Activated T-helper 9 cell treated with anti-CD3 and anti-CD28 coated beads, Interleukin-2, amount 50 U/mL, for 16 hours (primary cell): ENCODE measurements around the gene PACS2.

ENCODE experiments used
- DNase-seq: peaks from one replicate; pipeline ENCODE4 v3.0.0-alpha.2; 2020; ENCODE audit warnings: low read depth

PACS2 gene

DNA sequence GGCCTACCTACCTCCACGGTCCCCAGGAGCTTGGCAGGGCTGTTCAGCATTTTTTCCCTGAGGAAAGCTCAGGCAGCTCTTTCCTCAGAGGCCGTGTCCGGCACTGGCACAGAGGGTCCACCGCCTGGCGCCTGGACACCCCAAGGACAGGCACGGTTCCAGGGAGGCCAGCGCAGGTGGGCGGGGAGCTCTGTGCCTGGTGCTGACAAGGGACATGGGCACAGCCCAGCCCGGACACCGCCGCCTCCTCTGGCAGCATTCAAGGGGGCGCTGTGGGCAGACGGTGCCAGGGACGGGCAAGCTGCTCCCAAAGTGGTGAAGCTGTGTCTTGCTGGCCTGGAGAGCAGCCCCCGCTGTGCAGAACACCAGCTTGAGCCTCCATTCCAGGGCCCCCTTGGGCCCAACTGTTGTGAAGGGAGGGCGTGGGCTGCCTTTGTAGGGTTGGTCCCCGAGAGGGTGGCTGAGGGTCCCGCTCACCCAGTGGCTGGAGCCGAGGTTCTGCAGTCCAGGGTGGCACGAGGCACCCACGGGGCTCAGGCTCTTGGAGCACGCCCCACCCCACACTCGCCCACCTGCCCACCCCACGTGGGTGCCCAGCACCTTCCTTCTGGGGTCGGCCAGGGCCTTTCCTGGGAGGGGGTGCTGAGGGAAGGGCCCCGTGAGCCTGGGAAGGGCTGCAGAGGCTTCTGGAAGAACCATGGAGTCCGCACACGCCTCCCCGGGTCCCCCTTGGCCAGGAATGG is 54.5 kb downstream of the PACS2 start:
- DNase-seq, result no peak

DNA sequence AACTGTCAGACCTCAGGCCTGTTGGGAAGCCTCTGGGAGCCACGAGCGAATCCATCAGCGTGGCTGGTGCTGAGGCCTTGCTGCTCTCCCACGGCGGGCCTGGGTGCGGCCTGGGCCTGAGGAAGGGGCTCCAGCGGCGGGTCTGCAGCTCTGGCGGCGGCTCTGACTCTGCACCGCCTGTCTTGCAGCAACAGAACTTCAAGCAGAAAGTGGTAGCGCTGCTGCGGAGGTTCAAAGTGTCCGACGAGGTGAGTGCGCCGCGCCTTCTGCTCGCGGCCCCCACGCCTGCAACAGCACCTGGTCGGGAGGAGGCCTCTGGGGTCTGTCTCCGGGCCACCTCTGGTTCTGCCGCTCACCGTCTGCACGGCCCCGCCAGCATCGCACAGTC is 55.1 kb downstream of the PACS2 start:
- no peak for DNase-seq

DNA sequence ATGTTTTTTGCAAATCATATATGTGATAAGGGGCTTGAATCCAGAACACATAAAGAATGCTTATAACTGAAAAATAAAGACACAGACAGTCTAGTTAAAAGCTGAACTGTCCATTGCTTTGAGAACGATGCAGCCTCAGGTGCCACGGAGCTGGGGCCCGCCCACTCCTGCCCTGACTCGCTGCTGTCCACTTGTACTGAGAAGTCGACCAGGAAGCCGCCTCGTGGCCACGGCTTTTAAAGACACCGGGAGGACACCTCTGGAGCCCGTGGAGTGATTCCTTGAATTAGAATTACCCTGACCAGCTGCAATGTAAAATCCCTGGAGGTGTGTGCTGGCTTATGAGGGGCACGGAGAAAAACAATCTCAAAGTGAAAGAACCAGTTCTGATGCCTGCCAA is 59.8 kb downstream of the PACS2 start:
- no peak for DNase-seq

DNA sequence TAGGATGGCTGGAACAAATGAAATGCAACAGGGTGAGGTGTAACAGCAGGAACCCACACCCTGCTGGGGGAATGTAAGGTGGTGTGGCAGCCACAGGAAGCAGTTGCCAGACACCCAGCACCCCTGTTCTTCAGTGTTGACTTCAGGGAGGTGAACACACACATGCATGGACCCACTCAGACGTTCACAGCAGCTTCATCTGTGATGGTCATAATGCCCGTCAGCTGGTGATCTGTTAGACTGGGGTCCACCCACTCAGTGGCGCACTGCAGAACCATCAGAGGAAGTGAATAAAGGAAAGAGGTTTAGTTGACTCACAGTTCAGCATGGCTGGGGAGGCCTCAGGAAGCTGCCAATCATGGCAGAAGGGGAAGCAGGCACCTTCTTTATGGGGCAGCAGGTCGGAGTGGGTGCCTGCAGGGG is 61.1 kb downstream of the PACS2 start:
- DNase-seq, result no peak

DNA sequence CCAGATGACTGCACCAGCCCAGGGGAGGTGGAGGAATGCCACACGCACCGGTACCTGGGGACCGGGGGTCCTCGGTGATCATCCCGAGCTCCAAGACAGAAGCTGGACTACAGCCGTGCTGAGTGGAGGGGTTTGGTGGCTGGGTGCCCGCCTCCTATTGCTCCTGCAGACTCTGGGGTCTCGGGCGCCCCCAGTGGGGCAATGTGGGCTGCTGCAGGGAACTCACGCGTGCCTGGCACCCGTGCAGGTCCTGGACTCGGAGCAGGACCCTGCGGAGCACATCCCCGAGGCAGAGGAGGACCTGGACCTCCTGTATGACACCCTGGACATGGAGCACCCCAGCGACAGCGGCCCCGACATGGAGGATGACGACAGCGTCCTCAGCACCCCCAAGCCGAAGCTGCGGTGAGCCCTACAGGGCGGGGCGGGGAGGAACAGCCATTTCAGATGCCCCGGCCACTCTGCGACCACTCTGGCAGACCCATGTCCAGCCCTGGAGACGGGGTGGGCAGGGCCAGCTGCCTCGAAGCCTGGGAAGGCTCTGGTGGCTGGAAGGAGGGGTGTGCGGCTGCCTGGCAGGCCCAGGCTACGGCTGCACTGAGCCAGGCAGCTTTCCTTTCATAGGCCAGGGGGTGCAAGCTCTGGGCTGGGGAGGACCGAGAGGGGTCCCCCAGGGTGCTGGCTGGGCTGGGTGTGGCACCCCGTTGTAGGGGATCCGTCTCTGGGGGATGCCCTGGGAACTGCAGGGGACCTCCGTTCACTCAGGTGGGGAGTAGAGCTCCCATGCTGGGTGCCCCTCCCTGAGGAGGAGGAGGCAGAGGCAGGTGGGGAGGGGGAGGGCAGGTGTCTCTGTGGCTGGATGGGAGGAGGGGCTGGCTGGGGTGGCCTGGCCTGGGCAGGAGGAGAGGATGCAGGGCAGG is 62.2 kb downstream of the PACS2 start:
- DNase-seq, result no peak

DNA sequence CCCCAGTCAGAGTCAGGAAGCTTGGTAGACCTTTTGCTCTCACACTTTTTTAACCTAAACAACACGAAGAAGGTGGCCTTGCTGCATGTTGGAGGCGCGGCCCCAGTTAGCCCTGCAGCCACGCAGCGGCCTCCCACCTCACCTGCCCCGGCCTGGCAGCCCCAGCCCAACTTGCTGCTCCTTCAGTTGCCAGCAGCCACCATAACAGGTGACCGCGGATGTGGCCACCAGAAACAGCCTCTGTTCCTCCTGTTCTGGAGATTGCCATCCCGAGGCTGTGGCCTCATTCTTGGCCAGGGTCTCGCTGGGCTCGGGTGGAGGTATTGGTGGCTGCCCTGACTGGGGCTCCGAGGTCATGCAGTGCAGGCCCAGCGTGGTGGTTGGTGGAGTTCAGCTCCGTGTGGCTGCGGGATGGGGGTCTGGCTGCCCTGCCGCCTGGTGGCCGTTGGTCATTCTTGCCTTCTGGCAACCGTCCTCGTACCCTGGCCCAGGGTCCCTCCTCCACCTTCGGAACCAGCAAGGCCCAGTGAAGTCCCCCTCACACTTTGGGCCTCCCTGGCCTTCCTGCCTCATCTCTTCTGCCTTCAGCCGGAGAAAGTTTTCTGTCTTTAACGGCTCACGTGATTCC is 63.1 kb downstream of the PACS2 start:
- DNase-seq, result no peak

DNA sequence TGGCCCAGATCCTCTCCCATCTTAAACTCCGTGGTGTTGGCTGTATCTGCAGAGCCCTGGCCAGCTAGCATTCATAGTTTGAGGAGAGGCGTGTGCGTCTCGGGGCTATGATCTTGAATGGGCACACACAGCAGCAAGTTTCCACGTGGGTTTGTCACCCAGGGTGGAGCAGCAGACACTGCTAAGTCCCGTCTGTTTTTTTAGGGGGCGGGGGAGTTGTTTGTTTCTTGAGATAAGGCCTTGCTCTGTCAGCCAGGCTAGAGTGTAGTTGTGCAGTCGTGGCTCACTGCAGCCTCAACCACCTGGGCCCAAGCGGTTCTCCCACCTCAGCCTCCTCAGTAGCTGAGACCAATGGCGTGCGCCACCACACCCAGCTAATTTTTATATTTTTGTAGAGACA is 63.7 kb downstream of the PACS2 start:
- no peak for DNase-seq

DNA sequence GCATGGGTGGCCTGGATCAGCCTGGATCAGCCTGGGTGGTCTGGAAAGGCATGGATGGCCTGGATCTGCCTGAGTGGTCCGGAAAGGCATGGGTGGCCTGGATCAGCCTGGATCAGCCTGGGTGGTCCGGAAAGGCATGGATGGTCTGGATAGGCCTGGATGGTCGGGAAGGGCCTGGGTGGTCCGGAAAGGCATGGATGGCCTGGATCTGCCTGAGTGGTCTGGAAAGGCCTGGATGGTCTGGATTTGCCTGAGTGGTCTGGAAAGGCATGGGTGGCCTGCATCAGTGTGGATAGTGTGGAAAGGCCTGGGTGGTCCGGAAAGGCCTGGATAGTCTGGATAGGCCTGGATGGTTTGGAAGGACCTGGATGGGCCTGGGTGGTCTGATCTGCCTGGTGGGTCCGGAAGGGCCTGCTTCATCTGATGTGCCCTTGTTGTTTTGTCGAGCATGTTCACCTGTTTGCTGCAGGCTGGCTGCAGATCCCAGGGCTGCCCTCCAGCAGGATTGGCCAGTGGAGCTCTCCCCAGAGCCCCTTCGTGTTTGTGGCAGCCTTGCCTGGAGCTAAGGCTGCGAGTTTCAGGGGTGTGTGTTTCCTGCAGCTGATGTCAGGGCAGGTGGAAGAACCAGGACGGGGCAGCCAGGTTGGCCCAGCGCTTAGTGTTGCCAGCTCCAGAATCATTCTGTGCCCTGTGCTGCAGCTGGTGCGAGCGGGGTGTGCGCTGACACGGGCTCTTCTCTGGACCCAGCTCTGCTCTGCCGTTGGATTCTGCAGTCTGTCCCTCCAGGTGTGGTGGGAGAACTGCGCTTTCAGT is 64.5 kb downstream of the PACS2 start:
- no peak for DNase-seq

DNA sequence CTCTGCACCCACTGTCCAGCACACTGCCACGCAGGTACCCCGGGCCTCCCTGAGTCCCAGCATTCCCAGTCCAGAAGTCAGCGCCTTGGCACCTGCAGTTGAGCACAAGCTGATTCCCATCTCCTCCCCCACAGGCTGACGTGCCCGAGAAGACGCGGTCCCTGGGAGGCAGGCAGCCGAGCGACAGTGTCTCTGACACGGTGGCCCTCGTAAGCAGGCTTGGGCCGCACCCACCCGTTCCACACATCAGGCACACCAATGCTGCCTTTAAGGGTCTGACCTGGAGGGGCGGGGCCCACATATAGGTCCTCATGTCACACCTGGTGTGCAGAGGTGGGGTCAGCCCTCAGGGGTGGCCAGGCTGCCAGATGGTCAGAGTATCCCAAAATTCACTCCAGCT is 65.4 kb downstream of the PACS2 start:
- DNase-seq, result no peak

DNA sequence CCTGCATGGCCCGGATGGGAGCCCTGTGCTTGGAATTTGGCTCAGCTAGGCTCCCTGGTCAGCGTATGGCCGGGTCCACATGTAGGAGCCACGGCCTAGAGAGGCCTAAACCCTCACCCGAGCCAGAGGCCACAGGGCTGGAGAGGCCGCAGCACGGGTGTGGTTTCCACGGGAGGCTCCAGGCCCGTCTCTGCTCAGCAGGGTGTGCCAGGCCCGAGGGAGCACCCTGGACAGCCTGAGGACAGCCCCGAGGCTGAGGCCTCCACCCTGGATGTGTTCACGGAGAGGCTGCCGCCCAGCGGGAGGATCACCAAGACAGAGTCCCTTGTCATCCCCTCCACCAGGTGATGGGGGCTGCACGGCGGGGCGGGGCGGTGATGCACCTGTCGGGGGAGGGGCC is 66.2 kb downstream of the PACS2 start:
- DNase-seq, result no peak

DNA sequence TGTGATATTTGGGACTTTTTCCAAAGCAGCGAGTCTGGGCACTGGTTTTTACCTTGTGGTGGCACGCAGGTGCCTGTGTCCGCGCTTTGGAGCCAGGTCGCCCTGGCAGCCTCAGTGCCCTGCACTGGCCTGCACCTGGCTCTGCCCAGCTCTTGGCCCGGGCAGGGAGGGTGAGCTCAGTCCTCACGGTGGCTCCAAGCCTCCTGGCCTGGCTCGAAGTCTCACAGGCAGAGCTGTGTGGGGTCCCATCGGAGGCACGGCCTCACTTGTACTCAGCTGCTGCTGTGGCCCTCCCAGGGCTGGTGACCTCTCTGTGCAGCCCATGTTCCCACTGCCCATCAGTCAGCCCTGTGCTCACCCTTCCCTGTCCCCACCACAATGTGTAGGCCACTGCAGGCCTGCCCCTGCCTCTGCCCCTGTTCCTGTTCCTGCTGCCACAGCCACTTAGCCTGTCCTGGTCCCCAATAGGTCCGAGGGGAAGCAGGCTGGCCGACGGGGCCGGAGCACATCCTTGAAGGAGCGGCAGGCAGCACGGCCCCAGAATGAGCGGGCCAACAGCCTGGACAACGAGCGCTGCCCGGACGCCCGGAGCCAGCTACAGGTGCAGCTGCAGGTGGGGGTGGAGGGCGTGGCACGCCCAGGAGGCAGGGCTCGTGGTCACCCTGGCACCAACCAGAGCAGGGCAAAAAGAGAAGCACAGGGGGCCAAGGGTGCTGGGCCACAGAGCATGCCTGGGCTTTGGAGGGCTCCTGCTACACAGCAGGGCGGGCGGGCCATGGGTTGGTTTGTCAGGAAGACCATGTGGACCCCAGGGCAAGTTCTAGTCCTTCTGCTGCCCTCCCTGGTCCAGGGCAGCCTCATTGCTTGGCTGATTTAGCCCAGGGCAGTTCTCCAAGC is 67.1 kb downstream of the PACS2 start:
- no peak for DNase-seq

DNA sequence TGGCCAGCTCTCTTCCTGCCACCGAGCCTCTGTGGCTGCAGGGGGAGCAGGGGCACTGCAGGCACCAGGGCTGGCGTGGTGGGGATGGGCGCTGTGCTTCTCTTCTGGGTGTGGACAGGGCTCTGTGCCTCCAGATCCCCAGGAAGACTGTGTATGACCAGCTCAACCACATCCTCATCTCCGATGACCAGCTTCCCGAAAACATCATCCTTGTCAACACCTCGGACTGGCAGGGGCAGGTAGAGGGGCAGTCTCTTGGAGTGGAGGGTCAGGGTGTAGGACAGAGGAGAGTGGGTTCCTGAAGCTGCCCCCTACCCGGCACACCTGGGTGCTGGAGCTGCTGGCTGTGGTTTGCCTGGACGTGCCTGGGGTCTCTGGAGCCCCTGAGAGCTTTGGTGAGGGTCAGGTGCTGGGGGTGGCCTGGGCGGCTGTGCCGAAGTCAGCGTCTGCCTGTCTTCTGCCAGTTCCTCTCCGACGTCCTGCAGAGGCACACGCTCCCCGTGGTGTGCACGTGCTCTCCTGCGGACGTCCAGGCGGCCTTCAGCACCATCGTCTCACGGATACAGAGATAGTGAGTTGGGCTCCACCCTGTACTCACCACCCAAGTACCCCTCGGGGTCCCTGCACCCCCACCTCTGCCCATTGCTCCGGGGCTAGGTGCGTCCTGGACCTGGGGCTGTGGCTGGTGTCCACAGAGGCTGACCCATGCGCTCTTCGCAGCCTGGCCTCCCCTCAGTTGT is 68.0 kb downstream of the PACS2 start:
- DNase-seq, result no peak

DNA sequence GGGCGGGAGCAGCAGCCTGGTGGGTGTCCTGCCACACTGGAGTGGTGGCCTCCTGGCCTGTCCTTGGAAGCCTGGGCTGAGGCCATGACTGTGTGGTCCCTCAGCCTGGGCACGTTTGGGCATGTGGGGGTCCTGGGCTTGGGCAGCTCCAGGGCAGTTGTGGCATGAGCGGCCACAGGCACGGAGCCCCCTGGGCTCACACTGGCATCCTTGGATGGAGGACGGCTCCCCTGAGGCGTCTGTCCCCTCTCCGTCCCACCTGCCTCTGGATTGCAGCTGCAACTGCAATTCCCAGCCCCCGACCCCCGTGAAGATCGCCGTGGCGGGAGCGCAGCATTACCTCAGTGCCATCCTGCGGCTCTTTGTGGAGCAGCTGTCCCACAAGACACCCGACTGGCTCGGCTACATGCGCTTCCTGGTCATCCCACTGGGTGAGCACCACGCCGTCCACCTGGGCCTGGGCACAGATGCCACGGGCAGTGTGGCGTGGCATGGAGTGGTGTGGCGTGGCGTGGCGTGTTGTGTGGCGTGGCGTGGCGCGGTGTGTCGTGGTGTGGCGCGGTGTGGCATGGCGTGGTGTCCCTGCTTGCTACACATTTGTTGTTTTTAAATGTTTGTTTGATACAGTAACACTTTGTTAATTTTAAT is 68.7 kb downstream of the PACS2 start:
- DNase-seq, result no peak

DNA sequence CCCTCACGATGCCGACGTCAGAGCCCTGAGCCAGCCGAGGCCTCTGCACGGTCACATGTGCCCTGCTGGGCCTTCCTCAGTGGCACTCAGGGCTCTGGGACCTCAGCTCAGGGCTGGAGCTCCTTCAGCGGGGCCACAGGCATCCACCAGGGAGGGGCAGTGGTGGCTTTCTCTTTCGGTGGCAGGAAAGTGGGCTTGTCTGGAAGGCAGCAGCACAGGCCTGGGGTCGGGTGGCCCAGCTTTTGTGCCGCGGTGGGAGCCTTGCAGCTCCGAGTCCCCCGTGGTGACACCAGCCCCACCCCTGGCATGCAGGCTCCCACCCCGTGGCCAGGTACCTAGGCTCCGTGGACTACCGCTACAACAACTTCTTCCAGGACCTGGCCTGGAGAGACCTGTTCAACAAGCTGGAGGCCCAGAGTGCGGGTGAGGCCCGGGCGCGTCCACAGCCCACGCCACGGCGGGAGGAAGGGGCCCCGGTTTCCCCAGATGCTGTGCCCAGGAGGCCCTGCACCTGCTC is 69.6 kb downstream of the PACS2 start:
- DNase-seq, result no peak

DNA sequence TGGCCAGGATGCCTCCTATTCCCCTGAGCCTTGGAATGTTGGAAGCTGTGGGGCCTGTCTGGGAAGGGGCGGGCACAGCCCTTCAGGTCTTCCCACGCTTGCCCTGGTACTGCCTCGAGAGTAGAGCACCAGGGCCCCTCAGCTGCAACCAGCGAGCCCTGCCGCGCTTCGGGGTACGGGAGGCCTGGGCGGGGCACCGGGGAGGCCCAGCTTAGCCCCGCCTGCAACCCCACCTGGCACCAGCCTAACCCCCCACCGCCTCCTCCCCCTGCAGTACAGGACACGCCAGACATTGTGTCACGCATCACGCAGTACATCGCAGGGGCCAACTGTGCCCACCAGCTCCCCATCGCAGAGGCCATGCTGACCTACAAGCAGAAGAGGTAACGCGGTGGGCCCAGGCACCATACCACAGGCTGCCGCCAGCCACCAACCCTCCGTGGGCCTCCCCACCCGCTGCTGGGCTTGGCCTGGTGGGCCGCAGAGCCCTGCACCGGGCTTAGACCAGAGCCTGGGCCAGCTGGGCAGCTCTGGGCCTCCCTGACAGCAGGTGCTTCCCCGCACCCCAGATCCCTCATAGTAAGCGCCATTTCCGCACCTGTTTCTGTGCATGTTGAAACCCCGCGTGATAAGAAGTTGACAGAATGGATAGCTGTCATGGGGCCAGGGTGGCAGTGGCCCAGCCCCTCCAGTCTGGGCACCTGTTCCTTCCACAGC is 70.2 kb downstream of the PACS2 start:
- no peak for DNase-seq

DNA sequence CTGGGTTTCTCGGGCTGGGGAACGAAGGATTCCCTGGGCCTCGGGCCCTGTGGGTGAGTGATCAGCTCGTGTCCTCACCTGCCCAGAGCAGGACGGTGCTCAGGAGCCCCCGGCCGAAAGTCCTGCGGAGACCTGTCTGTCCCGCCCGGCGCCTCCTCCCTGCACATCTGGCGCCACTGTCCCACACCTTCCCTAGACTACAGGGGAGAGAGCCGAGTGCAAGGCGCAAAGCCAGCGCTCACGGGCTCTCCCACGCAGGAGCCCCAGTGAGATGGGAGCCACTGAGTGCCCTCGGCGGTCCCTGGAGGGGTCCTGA is 70.7 kb downstream of the PACS2 start:
- DNase-seq, result no peak

DNA sequence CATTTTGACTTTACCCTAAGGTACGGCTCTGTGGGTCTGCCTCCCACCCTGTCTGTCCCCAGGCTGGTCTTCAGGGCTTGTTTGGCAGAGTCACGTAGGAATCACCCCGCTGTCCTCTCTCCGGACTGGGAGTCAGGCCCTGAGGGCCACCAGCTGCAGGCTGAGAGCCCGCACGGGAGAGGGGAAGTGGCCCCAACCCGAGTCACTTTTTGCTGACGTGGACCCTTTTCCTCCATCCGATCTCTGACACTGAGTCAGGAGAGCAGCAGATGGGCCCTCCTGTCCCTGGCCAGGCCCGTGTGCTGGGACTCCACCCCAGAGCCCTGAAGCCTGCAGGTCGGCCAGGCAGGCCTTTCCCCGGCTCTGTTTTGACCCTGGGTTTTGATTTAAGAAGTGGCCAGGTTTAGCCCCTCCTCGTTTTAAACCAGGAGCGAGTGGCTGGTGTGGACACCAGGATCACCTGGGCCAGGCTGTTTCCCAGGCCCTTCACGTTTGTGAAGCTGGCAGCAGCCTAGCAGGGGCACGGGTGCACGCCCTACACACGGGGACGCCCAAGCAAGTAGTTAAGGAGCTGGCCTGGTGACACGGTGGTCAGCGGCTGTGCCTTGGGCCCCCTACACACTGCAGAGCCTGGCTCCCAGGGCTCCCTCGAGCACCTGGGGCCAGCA is 71.3 kb downstream of the PACS2 start:
- DNase-seq, result no peak
